Renal pelvis (tissue), 12 donors: ENCODE measurements around the gene TSEN2. TPM values are rescaled to one million over a fixed set of nuclear protein-coding genes. Genes with fewer than 3 reads are reported as not detected.
"Not testable (repeated sequence)": the region's sequence is repeated elsewhere in the genome, so short reads cannot be mapped to it uniquely, and the experiment has no call there.

Experiments
- DNase-seq: peaks from one replicate; pipeline ENCODE4 v3.0.0-alpha.2; 2013
- long read RNA-seq, 16 experiments: transcript quantifications; one replicate each; lab custom pipeline, GENCODE V29; 2026
- polyA plus RNA-seq, 3 donors: library from polyadenylated mRNA; unstranded; fragments of 120-200 nt; gene quantifications; one replicate each; pipeline ENCODE4 v1.2.1, GENCODE V29; 2013; ENCODE audit not compliant: insufficient read length in 3 of 3

Gene TSEN2
- 10 to 100 TPM; 20.7 to 35.3 (median 32.1) TPM for polyA plus RNA-seq
- long read RNA-seq, donor 1, result 0 reads
- long read RNA-seq, donor 2, result 0 reads
- long read RNA-seq, donor 3, result 0 reads
- long read RNA-seq, donor 4, partial matches to known transcripts, result 0 of 1 reads
- long read RNA-seq, donor 4, other reads (novel, unspliced or antisense), result 0 of 1 reads
- long read RNA-seq, donor 5, result 0 reads
- long read RNA-seq, donor 6, result 0 reads
- long read RNA-seq, donor 7, partial matches to known transcripts, result 5 of 6 reads
- long read RNA-seq, donor 7, other reads (novel, unspliced or antisense), result 0 of 6 reads
- long read RNA-seq, donor 8, result 0 reads
- long read RNA-seq, donor 9, partial matches to known transcripts, result 0 of 1 reads
- long read RNA-seq, donor 9, other reads (novel, unspliced or antisense), result 0 of 1 reads
- long read RNA-seq, donor 10, partial matches to known transcripts, result 5 of 7 reads
- long read RNA-seq, donor 10, other reads (novel, unspliced or antisense), result 0 of 7 reads
- long read RNA-seq, donor 11, result 0 reads
- long read RNA-seq, donor 12, result 0 reads
- long read RNA-seq, donor 13, partial matches to known transcripts, result 0 of 1 reads
- long read RNA-seq, donor 13, other reads (novel, unspliced or antisense), result 0 of 1 reads
- long read RNA-seq, donor 14, result 0 reads
- long read RNA-seq, donor 15, result 0 reads
- long read RNA-seq, donor 16, result 0 reads

DNA sequence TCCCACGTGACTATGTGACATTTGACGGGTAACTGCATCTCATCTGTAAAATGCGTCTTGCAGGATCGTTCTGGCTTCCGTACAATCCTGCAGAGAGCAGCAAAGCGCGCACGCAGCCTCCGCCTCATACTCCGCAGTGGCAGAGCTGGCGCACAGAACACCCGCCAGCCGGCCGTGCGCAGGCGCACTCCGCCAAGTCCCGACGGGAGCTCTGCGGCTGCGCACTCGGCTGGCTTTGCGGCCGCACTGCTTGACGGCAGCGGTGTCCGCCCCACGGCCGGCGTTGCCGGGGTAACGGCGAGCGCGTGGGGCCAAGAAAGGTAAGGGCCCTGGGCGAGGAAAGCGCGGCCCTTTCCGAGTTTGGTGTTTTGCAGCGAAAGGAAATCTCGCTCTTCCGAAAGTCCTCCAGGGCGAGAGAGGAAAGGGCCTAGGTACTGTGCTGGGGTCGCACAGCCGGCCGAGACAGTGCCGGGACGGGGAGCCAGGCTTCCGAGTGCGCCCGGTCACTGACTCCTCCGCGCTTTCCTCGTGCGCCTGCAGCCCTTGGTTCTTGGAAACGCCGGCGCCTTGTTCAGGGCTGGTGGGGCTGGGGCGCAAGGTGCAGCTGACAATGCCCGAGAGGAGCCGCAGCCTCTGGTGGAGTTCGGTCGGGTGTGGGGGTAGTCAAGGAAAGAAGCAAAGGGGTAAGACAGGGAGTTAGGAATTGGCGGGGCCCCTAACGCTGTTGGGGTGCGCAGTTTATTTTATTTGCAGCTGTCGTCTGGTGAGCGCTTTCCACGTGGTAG, at the start of gene TSEN2:
TSS of gene TSEN2 (plus strand) at position 283 of the 785 bp plus-strand sequence. CDS start 5,321 bp downstream, outside the sequence.
- DNase-seq, result peak; percentile 94

DNA sequence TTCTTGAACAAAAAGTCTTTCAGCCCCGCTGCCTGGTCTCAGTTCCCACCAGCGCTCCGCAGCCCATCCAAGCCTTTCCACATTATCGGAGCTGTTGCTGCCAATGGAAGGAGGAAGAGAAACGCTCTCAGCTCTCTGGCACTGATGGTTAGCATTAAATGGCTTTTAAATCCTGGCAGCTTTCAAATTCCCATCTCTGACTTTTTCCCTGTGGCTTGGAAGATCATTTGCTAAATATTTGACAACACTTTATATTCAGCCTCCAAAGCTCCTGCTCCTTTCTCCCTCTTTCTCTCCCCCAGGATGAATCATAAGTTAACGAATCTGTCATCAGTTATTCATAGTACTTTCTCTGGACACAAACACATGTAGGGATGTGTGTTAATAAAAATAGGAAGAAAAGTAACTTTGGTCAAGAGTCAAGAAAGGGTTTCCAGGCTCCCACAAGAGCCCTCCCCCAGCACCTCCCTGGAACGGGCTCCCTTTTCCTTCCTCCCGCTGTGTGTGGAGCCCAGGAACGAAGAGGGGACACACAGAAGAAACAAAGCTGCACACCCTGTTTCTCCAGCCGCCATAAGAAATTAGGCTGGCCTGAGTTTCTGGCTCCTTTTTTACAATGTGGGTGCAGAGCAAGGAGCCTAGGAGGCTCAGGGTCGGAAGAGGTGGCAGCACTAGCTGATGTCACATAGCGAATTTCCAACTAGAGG, 47.6 kb upstream of the TSEN2 start:
- DNase-seq, result no peak

DNA sequence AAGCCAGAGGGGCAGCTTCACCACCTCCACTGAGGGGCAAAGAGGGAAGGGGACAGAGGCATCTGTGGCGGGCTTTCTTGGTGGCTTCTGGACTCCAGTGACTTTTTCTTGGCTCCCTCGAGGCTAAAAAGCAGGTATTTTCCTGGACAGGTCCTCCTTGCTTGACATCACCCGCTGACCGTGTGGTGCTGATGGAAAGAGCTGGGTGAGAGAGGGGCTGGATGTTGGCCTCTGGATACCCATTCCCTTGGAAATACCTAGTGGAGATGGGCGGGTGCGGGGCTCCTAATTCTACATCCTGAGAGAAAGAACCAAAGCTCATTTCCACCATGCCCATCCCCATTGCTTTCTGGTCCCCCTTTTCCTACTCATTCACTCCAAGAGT, 47.1 kb upstream of the TSEN2 start:
- DNase-seq, result no peak

DNA sequence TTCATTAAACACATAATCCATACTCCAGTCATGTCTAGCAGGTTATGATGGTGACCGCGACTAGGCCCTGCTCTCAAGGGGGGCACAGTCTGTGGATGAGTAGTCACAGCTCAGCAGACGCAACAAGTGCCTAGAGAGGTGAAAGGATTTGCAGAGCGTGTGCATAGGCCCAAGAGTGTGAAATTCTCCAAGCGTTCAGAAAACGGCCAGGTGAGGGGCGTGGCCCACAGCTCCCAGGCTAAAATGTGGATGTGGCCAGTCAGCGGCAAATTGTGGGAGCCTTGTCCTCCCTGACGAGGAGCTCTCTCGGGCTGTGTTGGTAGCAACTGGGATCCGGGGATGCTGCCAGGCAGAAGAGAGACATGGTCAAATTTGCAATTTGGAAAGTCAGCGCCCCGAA, 46.4 kb upstream of the TSEN2 start:
- DNase-seq, result no peak

DNA sequence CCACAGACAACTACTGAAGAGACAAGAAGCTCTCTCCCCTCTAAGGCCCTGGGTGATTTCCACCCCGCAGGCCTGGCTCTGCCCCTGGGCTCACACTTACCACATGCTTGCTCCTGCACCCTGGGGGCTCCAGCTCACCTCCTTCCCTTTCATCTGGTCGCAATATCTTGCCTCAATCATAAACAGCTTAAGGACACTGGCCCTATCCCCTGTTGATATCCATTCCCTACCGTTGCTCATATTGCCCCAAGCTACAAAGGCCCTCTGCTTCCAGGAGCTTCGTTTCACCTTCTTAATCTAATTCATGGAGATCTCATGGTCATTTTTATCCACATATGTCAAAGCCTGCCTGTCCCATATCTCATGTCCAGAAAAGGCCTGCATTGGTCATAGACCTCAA, 46.0 kb upstream of the TSEN2 start:
- no peak for DNase-seq

DNA sequence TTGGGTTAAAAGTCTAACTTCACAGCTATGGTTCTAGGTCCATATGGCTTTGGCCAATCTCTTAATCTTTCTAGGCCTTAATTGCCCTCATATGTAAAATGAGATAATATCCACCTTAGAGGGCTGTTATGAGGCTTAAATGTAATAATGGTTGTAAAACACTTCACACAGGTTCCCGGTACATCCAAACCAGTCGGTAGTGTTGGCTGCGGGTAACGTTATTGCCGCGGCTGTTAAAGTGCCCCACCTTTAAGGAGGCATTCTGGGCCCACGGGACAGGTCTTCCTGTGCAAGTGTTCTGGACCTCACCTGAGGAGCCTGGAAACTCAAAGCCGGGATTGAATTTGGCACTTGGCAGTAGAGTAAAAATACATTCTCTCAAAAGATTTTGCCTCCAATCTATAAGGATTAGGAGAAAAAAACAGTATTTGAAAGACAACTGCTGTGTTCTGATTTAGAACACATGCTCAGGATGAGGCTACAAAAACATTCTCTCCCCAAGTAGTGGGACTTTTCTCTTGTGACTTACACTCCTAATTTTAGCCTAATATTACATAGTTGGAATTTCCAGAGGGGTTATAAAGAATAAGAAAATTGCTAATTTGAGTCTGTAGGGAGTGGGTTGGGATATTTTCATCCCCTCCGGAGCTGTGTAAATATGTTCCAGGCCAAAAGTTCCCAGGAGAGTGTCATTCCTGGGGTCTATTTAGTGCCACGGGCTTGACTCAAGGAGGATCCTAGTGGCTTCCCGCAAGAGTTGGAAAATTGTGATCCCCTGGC, 44.9 kb upstream of the TSEN2 start:
- no peak for DNase-seq

DNA sequence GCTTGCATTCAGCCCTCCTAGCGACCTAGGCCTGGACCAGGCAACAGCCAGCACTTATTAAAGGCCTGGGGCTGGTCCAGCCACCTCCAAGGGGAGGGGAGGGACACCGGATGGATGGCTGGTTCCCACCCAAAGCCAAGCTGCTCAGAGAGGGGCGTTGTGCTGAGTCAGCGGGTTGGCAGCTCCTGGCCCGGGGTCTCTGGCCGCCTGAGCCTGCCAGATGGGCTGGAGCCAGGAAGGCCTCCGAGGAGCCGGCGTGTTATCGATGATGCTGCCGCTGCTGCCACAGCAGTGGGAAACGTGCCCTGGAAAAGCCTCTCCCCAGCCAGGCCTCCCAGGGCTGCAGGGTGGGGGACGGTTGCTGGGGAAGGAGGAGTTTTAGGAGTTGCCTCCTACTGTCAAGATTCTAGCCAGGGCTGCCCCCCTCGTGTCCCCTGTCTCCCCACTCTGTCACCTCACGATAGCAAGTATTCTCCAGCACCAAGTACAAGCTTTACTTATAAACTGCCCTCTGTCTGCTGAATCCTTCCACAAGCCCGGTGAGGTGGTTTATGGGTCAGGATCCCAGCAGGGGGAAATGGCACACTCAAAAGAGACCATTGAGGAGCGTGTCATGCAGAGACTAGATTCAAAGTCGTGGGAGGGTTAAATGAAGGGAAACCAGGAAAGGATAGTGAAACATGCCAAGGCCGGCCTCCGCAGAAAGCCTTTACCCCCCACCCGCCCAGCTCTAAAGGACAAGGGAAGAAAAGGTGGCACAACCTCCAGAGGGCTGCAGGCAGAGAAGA, 43.2 kb upstream of the TSEN2 start:
- DNase-seq, result no peak

DNA sequence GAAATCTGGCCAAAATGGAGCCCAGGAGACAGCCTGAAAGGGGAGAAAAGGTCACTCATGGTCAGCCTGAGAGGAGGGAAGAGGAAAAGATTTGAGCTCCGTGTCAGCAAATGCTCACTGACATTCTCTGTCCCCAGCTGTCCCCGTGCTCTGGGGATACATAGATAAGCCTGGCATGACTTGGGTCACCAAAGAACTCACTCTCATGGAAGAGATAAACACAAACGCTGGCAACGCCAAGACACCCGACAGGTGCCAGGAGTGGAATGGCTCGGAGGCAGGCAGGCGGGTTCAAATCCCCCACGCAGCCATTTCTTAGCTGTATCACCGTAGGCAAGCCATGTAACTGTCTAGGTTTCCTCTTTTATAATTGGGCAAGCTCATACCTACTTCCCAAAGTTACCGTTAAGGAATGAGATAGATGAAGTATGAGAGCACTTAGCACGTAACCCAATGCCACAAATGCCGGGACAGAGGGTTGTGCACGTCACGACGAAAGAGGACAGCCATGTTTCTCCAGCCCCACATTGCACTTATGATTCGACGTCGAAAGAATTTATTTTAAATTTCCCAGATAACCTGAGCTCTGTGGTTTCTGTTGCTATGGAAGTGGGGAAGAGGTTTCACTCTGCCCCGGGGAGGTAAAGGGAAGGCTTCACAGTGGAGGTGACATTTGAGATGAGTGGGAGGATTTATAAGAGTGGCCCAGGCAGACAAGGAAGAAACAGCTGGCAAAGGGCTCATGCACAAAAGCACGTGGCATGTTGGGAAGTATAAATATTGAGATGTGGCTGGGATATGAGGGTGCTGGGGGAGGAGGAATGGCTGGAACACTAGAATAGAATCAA, 41.4 kb upstream of the TSEN2 start:
- no peak for DNase-seq

DNA sequence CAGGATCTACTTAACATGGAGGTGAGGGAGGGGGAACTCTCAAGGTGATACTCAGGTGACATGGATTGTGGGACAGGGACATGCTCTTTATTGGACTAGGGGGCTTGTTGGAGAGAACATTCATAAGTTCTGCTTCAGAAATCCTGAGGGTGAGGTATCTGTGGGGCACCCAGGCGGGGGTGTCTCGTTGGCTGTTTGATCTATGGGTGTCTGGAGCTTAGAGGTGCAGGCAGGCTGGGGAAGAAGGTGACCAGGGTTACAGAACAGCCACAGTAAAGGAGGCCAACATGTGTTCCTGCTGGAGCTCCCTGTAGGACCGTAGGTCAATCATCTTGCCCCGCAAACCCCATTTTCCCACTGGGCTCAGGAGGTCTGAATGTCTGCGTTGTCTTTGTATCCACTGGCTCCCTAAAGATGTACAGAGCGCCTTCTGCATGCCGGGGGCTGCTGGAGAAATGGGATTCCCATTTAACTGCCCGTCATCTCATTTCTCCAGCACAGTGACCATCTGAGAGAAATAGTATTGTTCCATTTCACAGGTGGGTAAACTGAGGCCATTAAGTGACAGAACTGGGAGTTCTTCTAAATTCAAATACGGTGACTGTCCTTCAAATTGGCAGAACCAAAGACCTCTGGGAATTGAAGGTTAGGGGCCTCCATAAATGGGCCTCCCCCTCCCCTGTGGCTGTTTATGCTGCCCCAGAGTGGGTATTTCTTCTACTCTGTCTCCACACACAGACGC, 40.3 kb upstream of the TSEN2 start:
- no peak for DNase-seq

DNA sequence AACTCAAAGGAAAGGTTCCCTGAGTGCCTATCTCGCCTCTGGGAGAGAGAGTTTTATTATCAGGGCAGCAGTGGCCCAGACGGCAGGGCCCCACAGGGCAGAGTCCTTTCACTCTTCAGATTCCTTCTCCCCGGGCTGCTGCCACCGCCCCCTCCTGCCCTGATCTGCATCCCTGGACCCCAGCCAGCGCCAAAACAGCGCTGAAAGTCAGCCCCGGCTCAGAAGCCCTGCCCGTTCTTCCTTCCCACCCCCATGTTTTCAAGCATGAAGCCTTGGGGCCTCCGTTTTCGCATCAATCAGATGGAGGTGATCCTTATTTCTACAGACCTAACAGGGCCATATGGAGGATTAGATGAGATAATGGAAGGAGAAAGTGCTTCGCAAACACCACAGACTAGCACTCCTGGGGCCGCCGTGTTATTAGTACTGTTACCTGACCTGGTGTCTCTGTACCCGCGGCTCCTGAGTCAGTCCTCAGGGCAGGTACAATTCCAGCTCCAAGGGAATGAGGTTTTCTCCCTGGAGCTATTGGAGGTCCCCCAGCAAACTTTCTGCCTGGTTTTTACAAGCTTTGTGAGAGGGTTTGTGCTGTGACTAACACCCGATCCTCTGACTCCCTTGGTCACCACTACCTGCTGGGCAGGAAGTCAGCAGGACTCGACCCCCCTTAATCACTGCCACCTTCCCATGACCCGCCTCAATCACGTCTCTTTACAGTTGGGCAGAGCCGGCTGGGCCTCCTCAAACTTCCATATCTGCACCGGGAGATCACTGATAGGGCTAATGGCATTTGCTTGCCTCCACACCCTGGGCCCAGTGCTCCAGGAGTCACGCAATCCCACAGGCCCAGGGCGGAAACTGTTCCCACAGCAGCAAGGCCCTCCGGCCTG, 39.5 kb upstream of the TSEN2 start:
- DNase-seq, result no peak

DNA sequence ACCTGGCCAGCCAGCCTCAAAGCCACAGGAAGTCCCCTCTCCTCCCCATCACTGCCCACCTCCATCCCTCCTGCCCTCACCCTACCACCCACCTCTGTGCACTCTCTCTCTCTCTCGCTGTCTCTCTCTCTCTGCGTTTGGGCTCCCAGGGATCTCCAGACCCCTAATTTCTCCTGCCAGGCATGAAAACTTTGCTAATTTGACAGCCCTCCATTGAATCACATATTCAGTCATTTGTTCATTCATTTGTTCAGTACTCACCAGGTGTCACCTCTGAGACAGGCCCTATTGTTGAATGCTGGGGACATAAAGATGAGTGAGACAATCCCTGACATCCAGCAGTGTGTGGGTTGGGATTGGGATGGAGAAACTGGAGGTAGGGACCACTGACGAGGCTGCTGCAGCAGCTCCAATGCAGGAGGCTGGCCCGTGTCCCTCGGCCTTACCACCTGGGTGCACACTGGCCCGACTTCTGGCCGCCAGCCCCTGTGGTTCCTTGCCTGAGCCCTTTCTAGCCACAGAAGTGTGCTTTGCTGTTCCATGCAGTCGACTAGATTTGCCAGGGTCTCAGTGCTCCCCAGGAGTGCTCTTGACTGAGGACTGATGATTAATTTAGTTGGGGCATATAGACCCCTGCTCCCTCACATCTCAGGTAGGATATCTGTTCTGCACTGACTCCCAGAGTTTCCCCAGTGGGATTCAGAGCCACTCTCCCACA, 38.6 kb upstream of the TSEN2 start:
- DNase-seq, result no peak

DNA sequence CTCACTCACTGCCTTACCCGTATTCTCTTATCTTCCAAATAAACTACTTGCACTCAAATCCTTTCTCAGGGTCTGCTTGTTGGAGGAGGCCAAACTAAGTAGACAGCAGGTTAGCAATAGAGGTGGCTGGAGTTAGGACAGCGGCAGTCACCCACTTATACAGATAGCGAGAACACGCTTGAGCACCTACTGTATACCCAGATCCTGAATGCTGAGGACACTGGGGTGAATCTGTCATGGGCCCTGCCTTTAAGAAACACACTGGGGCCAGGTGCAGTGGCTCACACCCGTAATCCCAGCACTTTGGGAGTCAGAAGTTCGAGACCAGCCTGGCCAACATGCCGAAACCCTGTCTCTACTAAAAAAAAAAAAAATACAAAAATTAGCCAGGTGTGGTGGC, 38.0 kb upstream of the TSEN2 start:
- no peak for DNase-seq

DNA sequence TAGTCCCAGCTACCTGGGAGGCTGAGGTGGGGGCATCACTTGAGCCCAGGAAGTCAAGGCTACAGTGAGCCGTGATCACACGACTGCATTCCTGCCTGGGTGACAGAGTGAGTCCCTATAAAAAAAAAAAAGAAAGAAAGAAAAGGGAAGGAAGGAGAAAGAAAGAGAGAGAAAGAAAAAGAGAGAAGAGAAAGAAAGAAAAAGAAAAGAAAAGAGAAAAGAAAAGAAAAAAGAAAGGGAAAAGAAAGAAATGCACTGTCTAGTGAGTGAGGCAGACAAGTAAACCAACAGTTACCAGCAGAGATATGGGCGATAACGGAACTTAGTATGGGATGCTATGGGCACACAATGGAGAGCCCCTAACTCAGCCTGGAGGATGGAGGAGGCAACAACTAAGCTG, 37.2 kb upstream of the TSEN2 start:
- DNase-seq, result no peak

DNA sequence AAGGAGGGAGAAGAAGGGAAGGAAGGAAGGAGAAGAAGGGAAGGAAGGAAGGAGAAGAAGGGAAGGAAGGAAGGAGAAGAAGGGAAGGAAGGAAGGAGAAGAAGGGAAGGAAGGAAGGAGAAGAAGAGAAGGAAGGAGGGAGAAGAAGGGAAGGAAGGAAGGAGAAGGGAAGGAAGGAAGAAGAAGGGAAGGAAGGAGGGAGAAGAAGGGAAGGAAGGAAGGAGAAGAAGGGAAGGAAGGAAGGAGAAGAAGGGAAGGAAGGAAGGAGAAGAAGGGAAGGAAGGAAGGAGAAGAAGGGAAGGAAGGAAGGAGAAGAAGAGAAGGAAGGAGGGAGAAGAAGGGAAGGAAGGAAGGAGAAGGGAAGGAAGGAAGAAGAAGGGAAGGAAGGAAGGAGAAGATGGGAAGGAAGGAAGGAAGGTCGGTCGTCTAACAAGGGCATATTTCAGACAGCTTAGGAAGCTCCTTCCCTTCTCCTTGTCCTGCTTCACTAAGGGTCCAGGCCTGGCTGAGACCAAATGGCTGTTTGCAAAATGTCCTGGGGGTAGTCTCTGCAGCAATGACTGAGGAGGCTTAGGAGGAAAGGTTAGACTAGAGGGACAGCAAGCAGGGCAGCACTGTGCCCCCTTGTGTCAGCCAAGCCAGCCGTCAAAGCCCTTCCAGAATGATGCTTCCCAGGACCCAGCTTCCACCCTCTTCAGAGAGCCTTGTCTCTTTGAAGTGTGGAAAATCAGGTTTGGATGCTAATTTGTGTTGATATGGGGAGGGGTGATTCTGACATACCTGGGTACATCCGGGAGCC, 35.7 kb upstream of the TSEN2 start:
- not testable (repeated sequence) for DNase-seq

DNA sequence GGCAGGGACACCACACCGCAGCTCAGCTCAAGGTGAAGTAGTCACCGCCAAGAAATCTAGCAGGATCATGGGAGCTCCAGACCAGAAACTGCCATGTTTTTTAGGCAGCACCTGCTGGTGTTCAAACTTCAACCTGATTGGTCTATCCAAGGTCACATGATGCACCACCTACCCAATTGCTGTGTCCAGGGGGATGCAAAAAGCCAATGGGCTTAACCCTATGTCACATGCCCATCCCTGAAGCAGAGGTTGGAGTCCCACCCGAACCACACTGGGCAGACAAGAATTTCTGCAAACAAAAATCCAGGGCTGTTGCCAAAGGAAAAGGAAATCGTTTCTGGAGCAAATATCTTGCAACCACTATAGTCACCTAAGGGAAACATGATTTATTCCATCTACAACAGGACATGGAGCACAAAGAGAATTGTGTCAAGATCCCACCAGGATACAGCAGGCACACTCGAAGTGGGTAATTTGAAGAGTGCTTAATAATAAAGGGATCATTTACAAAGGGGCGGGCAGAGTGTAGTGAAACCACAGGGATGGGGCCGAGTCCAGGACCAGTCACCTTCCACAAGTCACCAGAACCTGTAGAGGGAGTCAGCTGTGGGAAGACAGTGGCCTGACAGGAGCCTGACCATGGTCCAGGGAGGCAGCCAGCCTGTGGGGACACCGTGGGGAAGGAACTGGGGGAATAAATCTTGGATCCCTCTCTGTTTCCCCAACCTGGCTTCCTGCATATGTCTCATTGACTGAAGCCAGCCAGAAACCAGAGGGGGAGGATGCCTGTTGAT, 34.2 kb upstream of the TSEN2 start:
- DNase-seq, result no peak
